HepG2 (cell line): ENCODE measurements around the gene VEGFA. TPM values are rescaled to one million over a fixed set of nuclear protein-coding genes. Genes with fewer than 3 reads are reported as not detected.

Experiments
- CAMTA2 ChIP-seq: sonication (generic); formaldehyde crosslinking; IDR thresholded peaks from 2 replicates; pipeline ENCODE4 v1.4.0; 2020; ENCODE audit warnings: mild to moderate bottlenecking, missing genetic modification reagents, borderline replicate concordance
- CHCHD3 ChIP-seq: sonication (generic); formaldehyde crosslinking; IDR thresholded peaks from 2 replicates; pipeline ENCODE4 v1.8.0; 2022; ENCODE audit warnings: mild to moderate bottlenecking, missing genetic modification reagents, moderate library complexity
- EP300 ChIP-seq, 3 experiments: sonication (generic) in 1 of 3; formaldehyde crosslinking in 1 of 3; IDR thresholded peaks; 2 replicates each; pipeline versions ENCODE4 v1.5.1 to v1.6.1; 2011 to 2020; ENCODE audit warnings: low read depth in 2 of 3, low read length in 2 of 3, borderline replicate concordance in 1 of 3, improper control_type of control experiment in 1 of 3, mild to moderate bottlenecking in 1 of 3, missing genetic modification reagents in 1 of 3, moderate library complexity in 1 of 3
- FIP1L1 ChIP-seq: fragments of 200-400 bp; formaldehyde crosslinking; IDR thresholded peaks from 2 replicates; pipeline ENCODE4 v1.6.1; 2018; ENCODE audit warnings: low read depth, mild to moderate bottlenecking, low read length, moderate library complexity, borderline replicate concordance; ENCODE audit not compliant: insufficient read depth
- FOXJ3 ChIP-seq: sonication (generic); formaldehyde crosslinking; IDR thresholded peaks from 2 replicates; pipeline ENCODE4 v1.4.0; 2020; ENCODE audit warnings: missing genetic modification reagents, mild to moderate bottlenecking, borderline replicate concordance
- GZF1 ChIP-seq: sonication (generic); formaldehyde crosslinking; IDR thresholded peaks from 2 replicates; pipeline ENCODE4 v1.5.1; 2020; ENCODE audit warnings: mild to moderate bottlenecking, missing genetic modification reagents
- HOXA5 ChIP-seq: sonication (generic); formaldehyde crosslinking; IDR thresholded peaks from 2 replicates; pipeline ENCODE4 v1.4.0; 2020; ENCODE audit warnings: missing genetic modification reagents
- ISL2 ChIP-seq: sonication (generic); formaldehyde crosslinking; IDR thresholded peaks from 2 replicates; pipeline ENCODE4 v1.5.0; 2020; ENCODE audit warnings: missing genetic modification reagents
- KLF16 ChIP-seq, 2 experiments: sonication (generic) in 1 of 2; formaldehyde crosslinking in 1 of 2; IDR thresholded peaks; 2 replicates each; pipeline versions ENCODE4 v1.6.1 to v1.8.0; 2016 to 2023; ENCODE audit warnings: missing genetic modification reagents in 2 of 2, missing compliant biosample characterization in 1 of 2
- MAFK ChIP-seq, 2 experiments: IDR thresholded peaks in 1 of 2; conservative IDR thresholded peaks in 1 of 2; 2 replicates each; pipeline ENCODE4 v1.6.1; 2011; ENCODE audit warnings: improper control_type of control experiment in 2 of 2, low read length in 2 of 2
- MEF2D ChIP-seq: sonication (generic); formaldehyde crosslinking; IDR thresholded peaks from 2 replicates; pipeline ENCODE4 v1.5.1; 2020; ENCODE audit warnings: mild to moderate bottlenecking, missing genetic modification reagents
- NFE2L2 ChIP-seq: fragments of 150-350 bp; IDR thresholded peaks from 2 replicates; pipeline ENCODE4 v1.6.1; 2014; ENCODE audit warnings: low read length
- NONO ChIP-seq, 2 experiments: fragments of 450-650 bp in 1 of 2; sonication (generic) in 1 of 2; formaldehyde crosslinking in 1 of 2; IDR thresholded peaks in 1 of 2; conservative IDR thresholded peaks in 1 of 2; 2 replicates each; pipeline versions ENCODE4 v1.6.1 to v1.8.0; 2017 to 2022; ENCODE audit warnings: mild to moderate bottlenecking in 1 of 2, missing genetic modification reagents in 1 of 2, moderate library complexity in 1 of 2
- PHF20 ChIP-seq: sonication (generic); formaldehyde crosslinking; IDR thresholded peaks from 2 replicates; pipeline ENCODE4 v1.5.0; 2020; ENCODE audit warnings: mild to moderate bottlenecking, missing genetic modification reagents
- RARG ChIP-seq: sonication (generic); formaldehyde crosslinking; IDR thresholded peaks from 2 replicates; pipeline ENCODE4 v1.4.0; 2020; ENCODE audit warnings: low read depth, mild to moderate bottlenecking, missing genetic modification reagents
- SMYD3 ChIP-seq: sonication (generic); formaldehyde crosslinking; IDR thresholded peaks from 2 replicates; pipeline ENCODE4 v1.8.1; 2023; ENCODE audit warnings: mild to moderate bottlenecking, missing genetic modification reagents
- TCF12 ChIP-seq, 2 experiments: fragments of 450-650 bp in 1 of 2; sonication (generic) in 1 of 2; formaldehyde crosslinking in 1 of 2; IDR thresholded peaks; 2 replicates each; pipeline versions ENCODE4 v1.6.1 to v1.8.0; 2017 to 2022; ENCODE audit warnings: antibody characterized with exemption in 1 of 2, mild to moderate bottlenecking in 1 of 2, missing genetic modification reagents in 1 of 2, moderate library complexity in 1 of 2
- THAP11 ChIP-seq: IDR thresholded peaks from 2 replicates; pipeline ENCODE4 v1.6.1; 2016; ENCODE audit warnings: missing biosample characterization, missing genetic modification reagents
- TRAFD1 ChIP-seq: sonication (generic); formaldehyde crosslinking; IDR thresholded peaks from 2 replicates; pipeline ENCODE4 v1.5.1; 2020; ENCODE audit warnings: missing genetic modification reagents, mild to moderate bottlenecking, borderline replicate concordance
- TRIM24 ChIP-seq: sonication (generic); formaldehyde crosslinking; IDR thresholded peaks from 2 replicates; pipeline ENCODE4 v1.8.0; 2022; ENCODE audit warnings: mild to moderate bottlenecking, missing genetic modification reagents
- ZBTB14 ChIP-seq: sonication (generic); formaldehyde crosslinking; IDR thresholded peaks from 2 replicates; pipeline ENCODE4 v1.4.0; 2020; ENCODE audit warnings: missing genetic modification reagents
- ZBTB3 ChIP-seq: sonication (generic); formaldehyde crosslinking; IDR thresholded peaks from 2 replicates; pipeline ENCODE4 v1.4.0; 2020; ENCODE audit warnings: low read depth, mild to moderate bottlenecking, moderate library complexity, missing genetic modification reagents, borderline replicate concordance
- ZC3H13 ChIP-seq: sonication (generic); formaldehyde crosslinking; IDR thresholded peaks from 2 replicates; pipeline ENCODE4 v1.8.1; 2023; ENCODE audit warnings: mild to moderate bottlenecking, missing genetic modification reagents, moderate library complexity
- ZNF383 ChIP-seq: sonication (generic); formaldehyde crosslinking; IDR thresholded peaks from 2 replicates; pipeline ENCODE4 v1.4.0; 2020; ENCODE audit warnings: missing genetic modification reagents, mild to moderate bottlenecking, borderline replicate concordance
- ZNF552 ChIP-seq: sonication (generic); formaldehyde crosslinking; IDR thresholded peaks from 2 replicates; pipeline ENCODE4 v1.9.0; 2022; ENCODE audit warnings: missing genetic modification reagents, mild to moderate bottlenecking, borderline replicate concordance
- ZNF780A ChIP-seq: sonication (generic); formaldehyde crosslinking; IDR thresholded peaks from 2 replicates; pipeline ENCODE4 v1.8.0; 2022; ENCODE audit warnings: mild to moderate bottlenecking, missing genetic modification reagents, moderate library complexity
- ZNF83 ChIP-seq: sonication (generic); formaldehyde crosslinking; IDR thresholded peaks from 2 replicates; pipeline ENCODE4 v1.4.0; 2020; ENCODE audit warnings: missing genetic modification reagents, mild to moderate bottlenecking, borderline replicate concordance
- polyA plus RNA-seq, 8 experiments: library from polyadenylated mRNA; depleted of rRNA in 3 of 8; stranded (reverse) in 7 of 8; unstranded in 1 of 8; fragments of >200 nt; fragmentation: Illumina TruSeq in 4 of 8; extraction: Trizol in 4 of 8; gene quantifications; 2 replicates each; pipeline versions ENCODE4 v1.2.1 to v1.2.3, GENCODE V29; 2011 to 2016; ENCODE audit warnings: low read depth in 4 of 8, missing spikeins in 1 of 8, mixed read lengths in 1 of 8; ENCODE audit not compliant: insufficient read depth in 1 of 8
- total RNA-seq, 5 experiments: library from RNA; depleted of rRNA; stranded (reverse); fragments of >200 nt; fragmentation: Illumina TruSeq; extraction: Trizol; gene quantifications; 2 replicates each; pipeline ENCODE4 v1.2.3, GENCODE V29; 2016; ENCODE audit warnings: low read depth in 1 of 5

VEGFA gene
- total and polyA plus RNA-seq, 2 of the 13 experiments (the other 11 are each of a cell fraction or from before 2014, with no cell fraction given) = 68.1 to 629 TPM

- TF ChIP-seq RARG (CRISPR knock-in tag) (no peak), ZC3H13 (CRISPR knock-in tag) (no peak; the same call in 1 of the 2 replicates), EP300 (IDR thresholded peaks at IDR 0.05; ENCODE audit: low read depth in 2 of 2, low read length in 2 of 2) (peak; percentile 42 to 73; a peak in 2 of 4 replicates), EP300 (CRISPR knock-in tag; IDR thresholded peaks at IDR 0.05; ENCODE audit: borderline replicate concordance) (peak; percentile 86), TCF12 (IDR thresholded peaks at IDR 0.05) (no peak), TCF12 (CRISPR knock-in tag; IDR thresholded peaks at IDR 0.05) (no peak), ZBTB3 (CRISPR knock-in tag) (no peak), TRIM24 (no peak), FIP1L1 (no peak), TRAFD1 (CRISPR knock-in tag) (no peak), PHF20 (no peak), ZBTB14 (peak; percentile 97), NFE2L2 (no peak), CHCHD3 (no peak), SMYD3 (CRISPR knock-in tag) (no peak), HOXA5 (CRISPR knock-in tag) (no peak), THAP11 (CRISPR knock-in tag) (peak; percentile 81), ISL2 (CRISPR knock-in tag) (peak; percentile 52; the same call in 1 of the 2 replicates), ZNF552 (no peak), ZNF383 (CRISPR knock-in tag) (no peak), NONO (IDR thresholded peaks at IDR 0.05) (no peak), NONO (CRISPR knock-in tag; conservative IDR thresholded peaks at IDR 0.05) (peak; percentile 61), MEF2D (CRISPR knock-in tag) (no peak), ZNF83 (0 out of 2 replicates have a peak, but pooled peaks have one; percentile 45), ZNF780A (CRISPR knock-in tag) (no peak; the same call in 1 of the 2 replicates), KLF16 (CRISPR knock-in tag; IDR thresholded peaks at IDR 0.05) (peak in 1 of 2 experiments; percentile 95; a peak in 2 of 4 replicates), FOXJ3 (CRISPR knock-in tag) (no peak; the same call in 1 of the 2 replicates), GZF1 (no peak), CAMTA2 (no peak), MAFK (conservative IDR thresholded peaks at IDR 0.05 in 1 of 2, IDR thresholded peaks at IDR 0.05 in 1 of 2; ENCODE audit: low read length in 2 of 2) (no peak)
These were observed 44.9 kb upstream of the VEGFA start (continued) for GRCh38 chr6:43724914-43725642.
